Left lobe of liver (tissue), 1 donor: Measurements from ENCODE around the gene CST3. TPM values are rescaled to one million over a fixed set of nuclear protein-coding genes. Genes with fewer than 3 reads are reported as not detected.

Experiments used
- total RNA-seq: library from RNA; stranded (reverse); gene quantifications from one replicate; pipeline ENCODE4 v1.2.1, GENCODE V29; 2021
- donor health status: DM: no; HTN: yes; CAD: no.

CST3 gene
- total RNA-seq, 1 donor from 2014 or later: 1,478 TPM

Other genes with a start within 250 kb of the CST3 start
- gene NAPB, start 216.5 kb downstream of the CST3 start, total RNA-seq: 5.3 TPM
- gene CSTL1, start 198.3 kb downstream of the CST3 start, total RNA-seq: not detected
- not detected for gene CST11, start 185.1 kb downstream of the CST3 start, total RNA-seq
- gene CST8, start 146.8 kb downstream of the CST3 start, total RNA-seq: not detected
- gene CST9L, start 69.5 kb downstream of the CST3 start, total RNA-seq: not detected
- gene CST9, start 32.0 kb downstream of the CST3 start, total RNA-seq: not detected
- gene CST4, start 51.1 kb upstream of the CST3 start, total RNA-seq: not detected
- gene CST1, start 113.0 kb upstream of the CST3 start, total RNA-seq: not detected
- not detected for gene CST2, start 188.8 kb upstream of the CST3 start, total RNA-seq
- not detected for gene CST5, start 241.8 kb upstream of the CST3 start, total RNA-seq